ENCODE results near the gene CXCR4.
A peak's percentile ranks its signal among the peaks of the same experiment; 100 is the strongest.

Gene CXCR4

DNA sequence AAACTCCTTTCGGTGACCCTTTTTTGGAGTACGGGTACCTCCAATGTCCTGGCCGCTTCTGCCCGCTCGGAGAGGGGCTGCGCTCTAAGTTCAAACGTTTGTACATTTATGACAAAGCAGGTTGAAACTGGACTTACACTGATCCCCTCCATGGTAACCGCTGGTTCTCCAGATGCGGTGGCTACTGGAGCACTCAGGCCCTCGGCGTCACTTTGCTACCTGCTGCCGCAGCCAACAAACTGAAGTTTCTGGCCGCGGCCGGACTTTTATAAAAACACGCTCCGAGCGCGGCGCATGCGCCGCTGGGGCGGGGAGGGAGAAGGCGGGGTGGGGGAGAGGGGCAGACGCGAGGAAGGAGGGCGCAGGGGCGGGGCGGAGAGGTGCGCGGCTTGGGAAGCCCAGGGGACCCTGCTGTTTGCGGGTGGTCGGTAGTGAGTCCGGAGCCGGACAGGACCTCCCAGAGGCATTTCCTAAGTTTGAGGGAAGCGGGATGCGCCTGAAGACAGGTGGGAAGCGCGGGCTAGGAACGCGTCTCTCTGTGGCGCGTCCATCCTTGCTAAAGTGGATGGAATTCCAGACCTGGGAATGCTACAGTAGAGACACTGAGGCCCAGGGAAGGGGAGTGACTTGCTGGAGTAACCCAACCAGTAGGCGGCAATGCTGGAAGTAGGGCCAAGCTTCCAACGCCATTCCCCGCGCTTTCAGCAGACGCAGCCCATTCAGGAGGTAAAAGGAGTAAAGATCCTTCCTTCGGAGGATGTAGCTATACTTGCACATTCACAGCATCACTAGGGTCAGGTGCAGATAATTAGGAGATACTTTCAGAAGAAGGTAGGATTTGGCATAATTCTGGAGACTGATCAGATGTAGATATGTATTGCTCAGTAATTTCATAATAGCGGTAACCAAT, at the start of gene CXCR4:
Gene CXCR4 (minus strand): TSS at position 241 of the 910 bp plus-strand sequence. CDS start 89 bp downstream, at position 152.
- DNase-seq, result peak; percentile 78

DNA sequence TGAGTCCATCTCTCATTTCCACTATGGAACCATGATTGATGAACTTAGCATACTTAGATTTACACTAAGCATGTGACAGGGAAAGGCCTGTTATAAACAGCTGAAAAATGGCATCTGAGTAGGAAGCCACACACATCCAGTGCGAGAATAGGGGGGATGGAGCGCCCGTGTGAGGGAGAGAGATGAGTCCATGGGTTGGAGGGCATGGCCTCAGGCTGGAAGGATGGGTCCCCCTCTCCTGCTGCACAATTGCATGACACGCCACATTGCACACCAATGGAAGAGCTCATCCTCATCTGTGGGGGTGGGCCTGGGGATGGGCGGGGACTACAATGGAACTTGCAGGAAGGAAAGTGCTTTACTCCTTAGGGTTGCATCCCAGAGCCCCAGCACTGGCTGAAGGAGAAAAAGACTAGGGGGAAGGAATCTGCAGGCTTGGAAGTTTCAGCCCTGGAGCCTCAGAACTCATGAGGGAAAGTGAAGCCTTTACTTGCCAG, 46.4 kb upstream of the CXCR4 start:
- DNase-seq, result no peak

DNA sequence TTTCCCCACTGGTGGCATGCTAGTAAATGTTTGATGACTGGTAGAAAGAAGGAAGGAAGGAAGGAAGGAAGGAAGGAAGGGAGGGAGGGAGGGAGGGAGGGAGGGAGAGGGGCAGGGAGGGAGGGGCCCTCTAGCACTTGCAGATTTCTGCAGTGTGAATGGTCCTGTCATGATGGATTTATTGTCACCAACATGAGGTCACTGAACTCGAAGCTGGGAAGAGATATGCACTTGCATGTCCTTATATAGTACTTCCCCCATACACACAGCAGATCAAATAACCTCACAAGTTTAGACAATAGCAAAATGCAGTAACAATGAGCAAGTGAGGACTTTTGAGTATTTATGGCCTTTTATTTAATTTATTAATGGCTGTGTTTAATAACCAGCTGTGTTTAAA, 44.5 kb upstream of the CXCR4 start:
- DNase-seq, result no peak

DNA sequence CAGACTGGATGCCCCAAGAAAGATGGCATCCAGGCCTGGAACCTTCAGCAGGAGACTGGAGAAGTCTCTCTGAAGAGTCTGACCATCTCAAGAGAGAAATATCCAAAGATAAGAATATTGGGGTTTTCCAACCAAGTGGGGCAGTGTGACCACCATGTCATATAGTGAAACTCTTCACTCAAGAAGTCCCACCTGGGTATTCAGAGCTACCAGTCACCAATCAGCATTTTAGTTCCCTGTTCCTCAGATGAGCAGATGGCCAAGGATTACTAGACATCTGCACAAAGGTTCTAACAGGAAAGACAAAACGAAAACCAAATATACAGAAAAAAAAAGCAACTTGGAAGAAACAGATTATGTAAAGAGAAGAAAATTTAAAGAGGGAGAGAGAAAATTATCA, 38.5 kb upstream of the CXCR4 start:
- no peak for DNase-seq

DNA sequence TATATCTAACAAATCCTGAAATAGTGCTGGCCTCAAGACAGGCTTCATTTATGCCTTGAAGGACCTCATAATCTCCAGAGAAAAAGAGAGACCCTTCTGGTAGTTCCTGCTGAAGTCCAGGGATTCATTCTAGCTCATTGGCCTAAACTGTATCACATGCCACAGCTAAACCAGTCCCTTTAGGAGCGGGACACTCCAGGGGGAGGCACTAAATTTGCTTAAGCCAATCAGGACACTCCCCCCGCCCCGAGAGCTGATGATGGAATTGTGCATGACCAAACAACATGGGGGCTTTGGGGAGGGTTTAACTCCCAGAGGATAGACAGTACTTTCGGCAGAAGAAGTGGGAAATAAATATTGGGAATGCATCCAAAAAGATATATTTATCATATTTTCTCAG, 36.4 kb upstream of the CXCR4 start:
- no peak for DNase-seq

DNA sequence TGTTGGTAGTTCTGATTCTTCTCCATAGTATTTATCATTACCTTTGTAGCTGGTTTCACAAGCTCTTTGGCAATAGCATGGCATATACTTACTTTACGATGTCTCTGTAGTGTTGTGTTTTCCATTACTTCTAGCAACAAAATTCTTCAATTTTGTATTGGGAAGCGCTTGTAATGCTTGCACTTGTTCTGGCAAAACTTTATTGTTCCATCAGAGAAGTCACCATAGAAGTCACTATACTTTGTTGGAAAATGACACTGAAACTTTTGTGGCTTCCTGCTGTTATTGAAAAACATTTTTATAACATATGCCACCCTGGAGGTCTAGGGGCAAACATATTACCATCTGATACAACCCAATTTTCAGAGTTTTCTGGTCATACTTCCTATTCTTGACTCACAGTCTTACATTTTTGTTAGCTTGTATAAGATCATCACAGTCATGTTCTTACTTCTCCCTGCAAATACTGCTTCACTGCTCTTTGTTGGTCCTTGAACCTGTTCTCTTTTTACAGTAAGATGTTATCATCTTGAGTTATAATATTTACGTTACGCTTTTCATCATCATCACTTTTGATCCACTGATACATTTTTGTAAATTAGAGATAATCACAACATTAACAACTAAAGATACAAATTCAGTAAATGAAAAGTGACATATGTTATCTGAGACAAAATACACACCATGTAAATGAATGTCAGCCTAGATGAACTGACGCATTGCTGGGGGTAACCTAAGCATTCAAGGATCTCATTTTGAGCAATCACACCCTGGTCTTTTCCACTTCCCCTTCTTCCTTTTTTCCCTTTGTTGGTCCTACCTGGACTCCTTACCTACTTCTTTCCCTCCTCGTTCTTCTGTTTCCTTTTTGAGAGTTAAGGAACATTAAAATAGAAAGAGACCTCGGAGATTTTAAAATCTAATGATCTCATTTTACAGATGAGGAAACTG, 33.3 kb upstream of the CXCR4 start:
- DNase-seq, result no peak

DNA sequence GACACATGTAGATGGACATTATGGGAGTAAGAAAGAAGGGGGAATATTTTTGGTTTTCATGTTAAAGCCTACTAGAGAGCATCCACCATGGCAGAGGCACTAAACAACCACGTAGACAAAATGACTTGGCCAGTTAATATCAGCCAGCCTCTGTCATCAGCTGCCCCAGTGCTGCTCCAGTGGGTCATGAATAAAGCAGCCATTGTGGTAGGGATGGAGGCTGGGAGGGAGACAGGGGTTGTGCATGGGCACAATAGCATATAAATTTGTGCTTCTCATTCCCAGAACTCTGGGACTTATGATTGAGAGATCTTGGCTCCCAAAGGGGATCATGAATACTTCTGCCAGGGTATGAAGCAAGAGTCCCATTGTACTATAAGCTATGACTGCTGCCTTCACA, 31.1 kb upstream of the CXCR4 start:
- DNase-seq, result no peak

DNA sequence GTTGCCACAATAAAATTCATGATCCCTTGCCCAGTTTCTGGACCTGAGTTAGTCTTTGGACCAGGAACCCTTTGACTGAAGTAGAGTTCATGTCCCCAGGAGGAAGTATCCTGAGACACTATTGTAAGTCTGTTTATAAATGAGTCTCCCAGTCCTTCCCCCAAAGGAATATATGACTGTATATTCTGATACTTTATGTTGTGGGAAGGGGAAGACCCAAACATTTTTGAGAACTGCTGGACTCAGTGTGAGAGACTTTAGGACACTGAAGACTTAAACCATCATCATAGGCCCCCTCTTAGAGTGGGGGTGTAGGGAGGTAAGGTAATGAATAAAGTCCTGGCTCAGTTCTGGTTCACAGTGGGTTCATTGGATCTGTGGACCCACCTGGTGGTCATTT, 28.6 kb upstream of the CXCR4 start:
- DNase-seq, result no peak

DNA sequence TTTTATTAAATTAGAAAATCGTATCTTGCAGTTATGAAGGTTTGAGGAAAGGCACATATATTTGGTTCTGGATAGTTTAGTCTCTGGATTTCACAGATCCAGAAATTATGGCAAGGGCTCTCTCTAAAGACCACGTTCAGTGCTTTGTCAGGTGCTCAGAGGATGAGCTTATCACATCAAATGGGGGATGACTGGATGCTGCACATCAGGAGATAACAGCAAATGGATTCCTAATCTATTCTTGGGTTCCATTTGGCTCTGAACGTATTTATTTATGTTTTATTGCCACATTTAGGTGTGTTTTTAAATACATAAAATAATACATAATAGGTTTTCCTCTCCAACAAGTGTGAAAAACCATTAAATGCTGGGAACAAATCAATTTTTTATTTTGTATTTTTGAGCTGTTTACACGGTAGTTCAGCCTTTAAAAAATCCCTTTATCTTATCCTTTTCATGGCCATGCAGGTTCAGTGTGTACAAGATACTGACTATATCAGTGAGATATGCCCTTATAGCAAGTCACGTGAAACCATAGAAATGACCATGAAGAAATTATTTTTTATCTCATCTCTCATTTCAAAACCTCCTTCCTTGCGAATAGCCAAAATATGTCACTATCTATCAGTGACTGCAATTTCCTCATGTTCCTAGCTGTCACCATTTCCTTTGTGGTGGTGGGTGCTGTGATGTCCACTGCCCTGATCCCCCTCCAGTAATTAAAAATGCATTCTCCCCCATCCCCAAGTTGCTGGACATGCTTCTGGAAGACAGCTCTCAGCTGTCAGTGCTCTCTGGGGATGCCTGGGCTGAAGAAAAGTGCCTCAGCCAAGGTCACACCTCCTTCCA, 25.9 kb upstream of the CXCR4 start:
- DNase-seq, result no peak

DNA sequence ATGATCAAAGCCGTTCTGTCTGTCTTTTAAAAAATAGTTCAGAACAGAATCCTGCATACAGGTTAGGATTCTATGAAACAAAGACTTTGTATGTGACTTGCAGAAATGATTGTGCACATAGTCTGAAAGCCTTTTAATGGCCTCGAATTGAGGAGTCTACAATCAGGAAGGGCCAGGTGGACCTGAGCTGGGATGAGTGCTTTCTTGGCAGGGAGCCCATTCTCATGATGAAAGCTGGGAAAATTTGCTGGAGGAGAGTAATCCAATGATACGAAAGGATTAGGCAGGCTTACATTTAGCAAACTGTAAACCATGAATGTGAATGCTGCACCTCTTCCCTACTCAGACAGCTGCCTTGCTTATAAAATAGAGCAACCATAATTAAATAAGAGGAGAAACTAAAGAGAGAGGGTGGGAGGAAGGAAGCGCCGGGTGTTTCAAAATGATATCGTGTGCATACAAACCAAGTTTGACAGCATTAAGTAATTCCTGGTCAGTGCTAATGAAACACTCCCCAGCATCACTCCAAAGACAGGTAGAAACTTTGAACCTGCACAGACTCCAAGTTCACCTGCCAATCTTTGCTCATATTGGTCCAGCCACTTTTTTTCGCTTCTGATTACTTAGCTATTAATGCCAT, 23.7 kb upstream of the CXCR4 start:
- no peak for DNase-seq

DNA sequence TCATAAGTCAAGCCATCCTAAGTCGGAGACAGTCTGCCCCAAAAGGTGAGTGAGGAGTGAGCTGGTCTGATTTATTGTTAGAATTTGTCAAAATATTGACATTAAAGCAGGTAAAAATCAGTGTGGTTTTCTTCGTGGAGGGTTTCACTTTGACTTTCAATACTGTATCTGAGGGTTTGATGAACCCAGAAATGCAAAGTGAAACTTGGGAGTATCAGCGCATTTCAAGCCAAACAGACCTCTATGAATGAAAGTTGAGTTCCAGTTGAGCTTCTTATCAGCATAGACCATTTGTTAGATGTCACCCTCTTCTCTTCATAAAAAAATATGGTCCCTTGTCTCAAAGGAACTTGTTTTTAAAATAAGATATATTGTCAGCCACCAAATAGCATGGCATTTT, 21.7 kb upstream of the CXCR4 start:
- no peak for DNase-seq

DNA sequence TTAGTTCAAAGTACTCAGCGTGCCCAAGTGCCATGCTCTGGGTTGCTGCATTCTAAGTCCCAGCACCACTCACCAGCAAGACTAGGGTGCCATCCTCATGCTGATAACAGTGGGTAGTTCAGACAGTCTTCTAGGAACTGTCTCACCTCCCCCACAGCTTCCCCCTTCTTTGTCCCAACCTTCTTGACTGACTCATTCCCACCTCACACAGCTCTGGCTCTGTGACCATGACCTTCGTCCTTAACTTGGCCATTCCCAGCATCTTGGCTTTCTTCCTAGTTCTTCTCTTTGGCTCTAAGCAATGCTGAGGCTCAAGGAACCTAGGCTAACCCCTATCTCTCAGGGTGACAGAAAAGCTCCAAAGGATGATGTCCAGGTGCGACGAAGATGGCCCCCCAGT, 20.0 kb upstream of the CXCR4 start:
- DNase-seq, result no peak

DNA sequence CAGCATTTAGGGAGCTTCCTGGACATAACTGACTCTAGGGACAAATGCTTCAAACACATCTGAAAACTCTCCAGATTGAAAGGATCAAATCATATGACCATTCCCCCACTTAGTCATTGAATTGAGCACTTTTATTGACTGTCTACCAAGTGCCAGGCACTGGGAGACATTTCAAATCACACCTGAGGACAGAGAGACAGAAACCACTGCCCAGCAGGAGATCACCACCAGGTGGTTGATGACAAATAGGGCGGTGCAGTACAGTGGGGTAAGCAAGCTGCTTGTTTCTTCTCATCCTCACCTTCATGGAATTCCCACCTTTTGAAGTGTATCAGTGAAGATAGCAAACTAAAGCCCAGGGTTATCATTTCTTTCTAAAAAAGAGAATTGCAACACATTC, 19.0 kb upstream of the CXCR4 start:
- no peak for DNase-seq

DNA sequence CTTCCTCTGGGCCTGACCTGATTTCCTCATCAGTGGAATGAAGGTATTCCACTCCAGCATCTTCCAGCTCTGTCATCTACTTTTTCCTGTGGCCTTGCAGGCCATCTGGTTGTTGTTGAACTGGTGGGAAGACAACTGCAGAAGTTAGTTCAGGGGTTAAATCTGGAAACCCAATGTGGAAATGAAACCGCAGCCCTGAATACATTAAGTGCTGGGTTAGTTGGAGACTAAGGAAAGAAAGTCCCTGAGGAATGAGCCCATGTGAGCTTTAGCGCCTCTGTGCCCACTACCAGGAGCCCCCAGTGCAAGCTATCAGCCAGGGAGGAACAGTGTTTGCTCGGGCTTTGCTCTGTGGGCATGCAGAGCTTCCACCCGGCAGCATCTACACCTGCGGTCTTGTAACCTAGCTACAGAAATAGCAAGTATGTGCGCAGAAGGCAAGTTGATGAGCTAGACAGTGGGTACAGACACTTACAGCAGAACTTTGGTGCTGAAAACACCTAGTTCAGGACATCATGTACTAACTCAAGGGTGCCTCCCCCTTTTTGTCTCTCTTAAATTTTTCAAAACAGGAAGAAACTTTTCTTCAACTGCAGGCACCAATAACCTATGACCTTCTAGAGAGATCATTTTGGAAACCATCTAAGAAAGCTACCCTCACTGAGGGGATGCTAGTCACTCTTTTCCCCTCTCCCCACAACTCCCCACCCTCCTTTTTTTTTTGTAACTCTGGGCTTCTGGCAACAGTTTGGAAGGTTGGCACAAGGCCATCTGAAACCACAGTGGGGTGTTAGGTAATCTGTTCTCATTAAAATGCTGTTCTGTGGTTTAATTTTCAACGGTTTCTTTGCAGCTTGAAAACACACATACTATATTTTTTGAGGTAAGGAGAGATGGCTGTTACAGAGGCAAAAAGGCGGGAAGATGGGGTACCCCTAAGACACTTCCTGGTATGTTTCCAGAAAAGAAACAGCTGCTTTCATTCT, 18.3 kb upstream of the CXCR4 start:
- peak; percentile 43 for DNase-seq

DNA sequence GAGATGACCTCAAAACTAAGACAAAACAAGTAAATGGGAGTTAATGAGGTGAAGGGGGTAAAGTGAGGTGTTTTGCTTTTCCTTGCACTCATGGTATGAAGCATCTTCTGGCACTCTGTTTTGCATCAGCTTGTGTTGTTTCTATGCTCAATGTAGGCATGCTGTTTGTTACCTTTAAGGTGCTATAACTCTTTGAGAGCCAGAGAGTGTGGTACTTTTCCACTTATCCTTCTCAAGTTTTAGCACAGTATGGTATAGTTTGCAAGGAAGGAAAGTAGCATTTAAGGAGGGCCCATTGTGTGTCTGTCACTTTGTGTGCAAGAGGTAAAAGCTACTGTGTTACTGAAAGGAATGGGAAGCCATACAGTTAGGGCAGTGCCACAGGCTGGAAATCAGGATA, 17.5 kb upstream of the CXCR4 start:
- DNase-seq, result no peak

DNA sequence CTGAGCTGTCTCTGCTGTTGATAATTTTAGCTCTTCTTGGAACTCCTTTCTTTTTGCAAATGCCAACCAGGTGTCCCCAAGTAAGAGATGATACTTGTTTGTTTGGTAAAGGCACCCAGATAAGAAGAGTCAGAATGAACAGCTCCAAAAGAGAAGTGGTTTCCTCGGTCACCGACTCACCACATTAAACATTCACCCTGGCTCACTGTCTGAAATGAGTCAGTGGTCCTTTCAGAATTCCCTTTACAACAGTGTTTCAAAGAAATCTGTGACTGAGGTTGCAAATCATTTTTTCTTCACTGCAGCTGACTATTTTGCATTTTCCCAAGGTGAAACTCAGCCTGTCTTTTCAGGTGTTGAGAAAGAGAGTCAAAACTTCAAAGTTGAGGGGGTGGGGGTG, 16.2 kb upstream of the CXCR4 start:
- DNase-seq, result peak; percentile 54

DNA sequence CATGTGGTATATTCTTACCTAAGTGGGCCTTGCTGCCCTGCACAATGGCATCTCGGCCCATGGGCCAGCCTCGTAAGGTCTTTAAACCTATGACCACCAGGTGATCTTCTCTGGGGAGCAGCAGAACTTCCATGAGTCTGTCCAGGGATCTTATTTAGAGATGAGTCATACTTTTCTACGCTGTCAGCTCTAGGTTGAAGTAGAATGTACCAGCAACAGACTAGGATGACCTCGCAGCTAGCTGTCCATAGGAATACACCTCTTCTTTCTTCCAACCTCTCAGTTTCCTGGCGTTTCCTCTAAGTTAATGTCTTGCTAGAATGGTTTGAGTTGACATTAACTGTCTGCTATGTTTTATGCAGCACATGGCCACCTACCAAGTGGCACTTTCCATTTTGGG, 15.6 kb upstream of the CXCR4 start:
- DNase-seq, result no peak

DNA sequence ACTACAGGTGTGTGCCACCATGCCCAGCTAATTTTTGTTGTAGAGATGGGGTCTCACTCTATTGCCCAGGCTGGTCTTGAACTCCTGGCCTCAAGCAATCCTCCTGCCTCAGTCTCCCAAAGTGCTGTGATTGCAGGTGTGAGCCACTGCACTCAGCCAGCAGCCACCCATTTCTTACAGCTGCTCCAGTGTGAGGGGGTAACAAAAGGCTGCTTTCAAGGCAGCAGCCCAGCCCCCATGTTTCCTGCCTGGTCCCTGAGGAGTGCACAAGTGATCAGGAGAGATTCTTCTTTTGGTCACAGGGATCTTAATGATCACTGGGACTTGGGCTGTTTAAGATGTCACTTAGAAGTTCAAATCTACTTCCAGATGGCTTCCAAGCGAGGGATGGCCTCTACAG, 15.2 kb upstream of the CXCR4 start:
- no peak for DNase-seq

DNA sequence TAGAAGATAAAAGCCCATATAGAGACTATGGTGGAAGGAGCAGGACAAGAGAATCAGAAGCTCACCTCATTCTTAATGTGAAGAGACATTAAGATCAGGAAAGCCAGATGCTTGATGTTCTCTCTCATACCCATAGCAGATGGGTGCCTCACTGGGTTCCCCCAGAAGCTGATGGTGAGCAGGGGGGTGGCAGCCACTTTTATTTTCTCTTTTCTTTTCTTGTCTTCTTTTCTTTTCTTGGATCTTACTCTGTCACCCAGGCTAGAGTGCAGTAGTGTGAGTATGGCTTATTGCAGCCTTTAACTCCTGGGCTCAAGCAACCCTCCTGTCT, 14.8 kb upstream of the CXCR4 start:
- no peak for DNase-seq

DNA sequence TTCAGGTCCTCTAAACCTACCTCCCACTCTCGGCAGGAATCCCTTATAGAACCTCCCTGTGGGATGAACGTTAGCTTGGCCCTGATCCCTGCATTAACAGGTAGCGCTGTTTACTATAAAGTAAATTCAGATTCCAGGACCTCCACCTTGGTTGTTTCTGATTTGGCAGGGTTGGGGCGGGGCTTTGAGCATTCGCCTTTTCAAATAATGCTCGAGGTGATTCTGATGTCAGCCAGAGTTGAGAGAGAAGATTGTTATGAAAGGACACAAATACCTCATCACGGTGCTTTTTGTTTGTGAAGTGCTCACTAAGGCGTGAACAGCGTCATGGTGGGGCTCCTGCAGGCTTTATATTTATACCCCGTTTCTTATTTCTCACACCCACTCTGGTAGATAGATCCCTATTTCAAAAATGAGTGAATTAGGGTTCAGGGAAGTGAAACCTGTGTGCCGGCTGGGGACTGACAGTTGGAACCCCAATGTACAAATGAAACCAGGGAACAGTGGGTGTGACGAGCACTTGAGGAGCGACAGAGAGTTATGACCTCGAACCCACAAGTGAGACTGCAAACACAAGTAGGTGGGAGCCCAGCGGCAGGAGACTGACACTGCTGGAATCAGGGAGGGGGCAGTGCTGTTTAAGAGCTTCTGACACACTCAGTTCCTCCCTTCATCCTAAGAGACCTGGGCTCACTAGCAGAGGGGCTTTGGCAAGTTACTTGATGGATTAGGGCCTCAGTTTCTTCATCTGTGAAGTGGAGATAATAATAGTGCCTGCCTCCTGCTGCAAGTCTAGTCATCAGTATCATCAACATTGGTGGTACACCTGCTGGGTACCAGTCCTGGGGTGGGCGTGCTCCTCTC, 14.2 kb upstream of the CXCR4 start:
- peak; percentile 67 for DNase-seq

All from activated naive CD4-positive, alpha-beta T cell treated with anti-CD3 and anti-CD28 coated beads, Interleukin-2, amount 50 U/mL, for 16 hours (primary cell).